ENCODE results near the gene ST3GAL6. TPM values are rescaled to one million over a fixed set of nuclear protein-coding genes. Genes with fewer than 3 reads are reported as not detected.

The ST3GAL6 gene
- total RNA-seq, 1 donor from 2014 or later: 52.5 TPM

GRCh38 chr3:98784042-98784441, 20.9 kb downstream of the ST3GAL6 start:
- Histone ChIP-seq H3K4me3 (no peak overlapping the region), H3K27ac (replicated peaks) (peak overlapping the region; percentile 71), H3K4me1 (peaks cover 73% of the 10 kb centered on the region), H3K27me3 (ENCODE audit: low read depth) (no peaks in the 10 kb centered on the region), H3K9me3 (replicated peaks) (no peaks in the 10 kb centered on the region), H3K36me3 (no peaks in the 10 kb centered on the region)
- intact Hi-C loops (cut with micrococcal nuclease): no loop called here
- TF ChIP-seq, protein P1, sequence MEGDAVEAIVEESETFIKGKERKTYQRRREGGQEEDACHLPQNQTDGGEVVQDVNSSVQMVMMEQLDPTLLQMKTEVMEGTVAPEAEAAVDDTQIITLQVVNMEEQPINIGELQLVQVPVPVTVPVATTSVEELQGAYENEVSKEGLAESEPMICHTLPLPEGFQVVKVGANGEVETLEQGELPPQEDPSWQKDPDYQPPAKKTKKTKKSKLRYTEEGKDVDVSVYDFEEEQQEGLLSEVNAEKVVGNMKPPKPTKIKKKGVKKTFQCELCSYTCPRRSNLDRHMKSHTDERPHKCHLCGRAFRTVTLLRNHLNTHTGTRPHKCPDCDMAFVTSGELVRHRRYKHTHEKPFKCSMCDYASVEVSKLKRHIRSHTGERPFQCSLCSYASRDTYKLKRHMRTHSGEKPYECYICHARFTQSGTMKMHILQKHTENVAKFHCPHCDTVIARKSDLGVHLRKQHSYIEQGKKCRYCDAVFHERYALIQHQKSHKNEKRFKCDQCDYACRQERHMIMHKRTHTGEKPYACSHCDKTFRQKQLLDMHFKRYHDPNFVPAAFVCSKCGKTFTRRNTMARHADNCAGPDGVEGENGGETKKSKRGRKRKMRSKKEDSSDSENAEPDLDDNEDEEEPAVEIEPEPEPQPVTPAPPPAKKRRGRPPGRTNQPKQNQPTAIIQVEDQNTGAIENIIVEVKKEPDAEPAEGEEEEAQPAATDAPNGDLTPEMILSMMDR (IDR thresholded peaks at IDR 0.05; ENCODE audit: borderline replicate concordance): no peak
- no peak for DNase-seq

DNA sequence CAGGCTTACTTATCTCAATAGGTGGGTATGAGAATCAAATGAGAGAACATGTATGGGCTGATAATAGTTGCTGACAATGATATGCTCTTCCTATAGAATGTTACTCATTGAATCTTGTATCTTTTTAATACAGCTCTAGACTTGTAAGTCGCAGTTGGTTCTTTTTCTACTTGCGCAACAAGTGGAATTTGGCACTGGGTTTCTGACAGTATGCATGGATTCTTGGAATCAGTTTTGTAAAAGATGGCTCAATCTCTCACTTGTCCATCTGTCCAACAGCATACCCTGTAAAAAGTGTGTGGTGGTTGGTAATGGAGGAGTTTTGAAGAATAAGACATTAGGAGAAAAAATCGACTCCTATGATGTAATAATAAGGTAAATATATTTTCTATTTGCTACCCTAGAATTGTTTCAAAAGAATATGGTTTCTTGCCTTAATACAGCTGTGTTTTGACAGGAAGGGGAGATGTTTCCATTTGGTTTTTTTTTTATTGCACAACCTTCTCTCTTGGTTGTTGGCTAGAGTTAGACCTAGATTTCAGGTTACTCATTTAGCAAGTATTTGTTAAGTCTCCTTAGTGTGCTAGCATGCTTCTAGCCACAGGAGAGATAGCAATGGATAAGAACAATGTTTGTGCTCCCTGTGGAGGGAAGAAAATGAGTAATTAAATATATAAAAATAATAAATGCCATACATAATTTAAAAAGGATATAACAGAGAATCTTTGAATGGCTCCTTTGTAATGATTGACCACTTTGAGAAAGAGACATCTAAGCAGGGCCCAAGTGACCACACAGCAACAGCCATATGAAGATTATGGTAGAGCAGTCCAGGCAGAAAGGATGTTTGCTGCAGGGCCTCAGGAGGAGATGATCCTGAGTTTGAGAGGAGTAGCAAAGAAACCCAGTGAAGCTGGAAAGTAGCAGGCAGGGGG, 21.8 kb downstream of the ST3GAL6 start:
- TF ChIP-seq, protein P1 (IDR thresholded peaks at IDR 0.05; ENCODE audit: borderline replicate concordance): no peak
- DNase-seq: no peak
- Histone ChIP-seq H3K4me1 (peaks cover 64% of the 10 kb centered on the region), H3K36me3 (no peaks in the 10 kb centered on the region), H3K27ac (replicated peaks) (peak overlapping the region; percentile 71), H3K27me3 (ENCODE audit: low read depth) (no peaks in the 10 kb centered on the region), H3K4me3 (no peak overlapping the region), H3K9me3 (replicated peaks) (no peaks in the 10 kb centered on the region)
- intact Hi-C loops (cut with micrococcal nuclease): no loop called here

GRCh38 chr3:98786364-98787006, 23.3 kb downstream of the ST3GAL6 start:
- intact Hi-C loops (cut with micrococcal nuclease): no loop called here
- H3K9me3 ChIP-seq (replicated peaks): no peaks in the 10 kb centered on the region
- no peak overlapping the region for H3K4me3 ChIP-seq
- DNase-seq: no peak
- H3K4me1 ChIP-seq: peaks cover 57% of the 10 kb centered on the region
- H3K27ac ChIP-seq (replicated peaks): peak overlapping the region; percentile 71
- H3K27me3 ChIP-seq (ENCODE audit: low read depth): no peaks in the 10 kb centered on the region
- TF ChIP-seq, protein P1 (IDR thresholded peaks at IDR 0.05; ENCODE audit: borderline replicate concordance): no peak
- no peaks in the 10 kb centered on the region for H3K36me3 ChIP-seq

DNA sequence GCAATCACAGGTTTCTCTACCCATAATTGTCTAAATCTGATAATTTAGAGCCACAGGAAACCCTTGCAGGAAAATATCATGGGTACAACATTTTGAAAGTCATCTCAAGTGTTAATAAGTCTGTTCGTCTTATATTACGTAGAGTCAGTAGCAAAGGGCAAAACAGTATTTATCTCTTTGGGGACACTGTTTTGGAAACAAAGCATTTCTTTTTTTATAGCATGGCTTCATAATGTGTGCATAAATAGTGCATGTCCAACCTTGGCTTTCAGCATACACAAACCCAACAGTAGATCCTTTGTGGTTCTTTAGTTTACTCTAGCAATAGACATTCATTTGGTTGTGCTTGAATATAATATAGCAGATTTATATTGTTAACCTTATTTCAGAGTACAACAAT, 24.0 kb downstream of the ST3GAL6 start:
- H3K27me3 ChIP-seq (ENCODE audit: low read depth): no peaks in the 10 kb centered on the region
- no peaks in the 10 kb centered on the region for H3K36me3 ChIP-seq
- no peaks in the 10 kb centered on the region for H3K9me3 ChIP-seq (replicated peaks)
- H3K4me1 ChIP-seq: peaks cover 57% of the 10 kb centered on the region
- intact Hi-C loops (cut with micrococcal nuclease): no loop called here
- TF ChIP-seq, protein P1 (IDR thresholded peaks at IDR 0.05; ENCODE audit: borderline replicate concordance): no peak
- H3K4me3 ChIP-seq: no peak overlapping the region
- no peak for DNase-seq
- H3K27ac ChIP-seq (replicated peaks): peak overlapping the region; percentile 71

GRCh38 chr3:98788651-98789050, 25.5 kb downstream of the ST3GAL6 start:
- H3K36me3 ChIP-seq: peaks cover 5% of the 10 kb centered on the region

More at GRCh38 chr3:98788651-98789050, 25.5 kb downstream of the ST3GAL6 start:
- Histone ChIP-seq H3K9me3 (replicated peaks) (no peaks in the 10 kb centered on the region), H3K4me3 (no peak overlapping the region), H3K27ac (replicated peaks) (peak overlapping the region; percentile 71), H3K4me1 (peaks cover 53% of the 10 kb centered on the region), H3K27me3 (ENCODE audit: low read depth) (no peaks in the 10 kb centered on the region)
- TF ChIP-seq, protein P1 (IDR thresholded peaks at IDR 0.05; ENCODE audit: borderline replicate concordance): no peak
- intact Hi-C loops (cut with micrococcal nuclease): no loop called here
- peak; percentile 28 for DNase-seq

Measured in left ventricle myocardium inferior (tissue), 1 donor.